Coronary artery (tissue), 2 donors: ENCODE results near the gene PTPRE.
"Not testable (repeated sequence)": the region's sequence is repeated elsewhere in the genome, so short reads cannot be mapped to it uniquely, and the experiment has no call there.

ENCODE experiments used
- DNase-seq: peaks from one replicate; pipeline ENCODE4 v3.0.0-alpha.2; 2017; ENCODE audit warnings: low spot score
- H3K27ac ChIP-seq, 2 donors: fragments of 200-600 bp; sonication (generic); one replicate each; pipeline ENCODE4 v1.5.1; 2016 to 2019
- H3K4me3 ChIP-seq: fragments of 200-600 bp; sonication (generic); 2 replicates; pipeline ENCODE4 v1.5.1; 2016; ENCODE audit warnings: mild to moderate bottlenecking, moderate library complexity
- CTCF ChIP-seq: fragments of 200-600 bp; sonication (generic); IDR thresholded peaks from one replicate; pipeline ENCODE4 v1.5.1; 2019; ENCODE audit warnings: antibody characterized with exemption

Gene PTPRE

GRCh38 chr10:127984945-127985344 is 78.0 kb downstream of the PTPRE start:
- DNase-seq = no peak
- TF ChIP-seq CTCF = no peak
- no peak overlapping the region for H3K27ac ChIP-seq

GRCh38 chr10:127986531-127987466 is 79.9 kb downstream of the PTPRE start:
- no peak for DNase-seq
- Histone ChIP-seq H3K27ac (peak overlapping the region in 1 of 2 donors; percentile 34), H3K4me3 (no peak overlapping the region)
- no peak for TF ChIP-seq CTCF

More at GRCh38 chr10:127984945-127985344, 78.0 kb downstream of the PTPRE start:
- no peak overlapping the region for H3K4me3 ChIP-seq

- TF ChIP-seq CTCF = no peak
- H3K4me3 ChIP-seq = no peak overlapping the region
- DNase-seq = no peak
- peak overlapping the region; percentile 3 to 25 for H3K27ac ChIP-seq
These were observed 80.8 kb downstream of the PTPRE start for GRCh38 chr10:127987467-127988380.

GRCh38 chr10:127989481-127990012 is 82.6 kb downstream of the PTPRE start:
- no peak overlapping the region for H3K4me3 ChIP-seq
- H3K27ac ChIP-seq = peak overlapping the region in 1 of 2 donors; percentile 1
- no peak for DNase-seq
- TF ChIP-seq CTCF = no peak

- DNase-seq = peak; percentile 50
- peak overlapping the region in 1 of 2 donors; percentile 81 for H3K27ac ChIP-seq
These were observed 83.4 kb downstream of the PTPRE start for GRCh38 chr10:127990132-127990788.

GRCh38 chr10:127990846-127991542 is 84.1 kb downstream of the PTPRE start:
- TF ChIP-seq CTCF = no peak

More at GRCh38 chr10:127990132-127990788, 83.4 kb downstream of the PTPRE start:
- not testable (repeated sequence) for H3K4me3 ChIP-seq

More at GRCh38 chr10:127990846-127991542, 84.1 kb downstream of the PTPRE start:
- peak; percentile 57 for DNase-seq
- peak overlapping the region; percentile 18 for H3K4me3 ChIP-seq
- H3K27ac ChIP-seq = peak overlapping the region; percentile 51 to 81
